SK-N-SH (cell line): Measurements from ENCODE around the gene PDE4B. TPM values are rescaled to one million over a fixed set of nuclear protein-coding genes. Genes with fewer than 3 reads are reported as not detected.

Experiments used
- CTCF ChIA-PET: fragments of 300-600, 350-600 bp; formaldehyde crosslinking; extraction: SDS; loops from one replicate; lab custom pipeline; 2021; lab: Yijun Ruan, JAX
- POLR2A ChIA-PET: fragments of 350-600 bp; sonication (Branson Sonifier 250); formaldehyde crosslinking; extraction: SDS; loops from one replicate; lab custom pipeline; 2020; ENCODE audit warnings: antibody characterized with exemption, inconsistent platforms; lab: Yijun Ruan, JAX
- DNase-seq: peaks from one replicate; pipeline ENCODE4 v3.0.0; 2012
- H2AFZ ChIP-seq: fragments of 200-600 bp; sonication (generic); 2 replicates; pipeline ENCODE4 v1.8.1; 2016; ENCODE audit warnings: antibody characterized with exemption, mild to moderate bottlenecking, low read depth
- H3F3A ChIP-seq: fragments of 200-600 bp; sonication (generic); replicated peaks from 2 replicates; pipeline ENCODE3; 2016; ENCODE audit warnings: antibody characterized with exemption, mild to moderate bottlenecking; ENCODE audit not compliant: insufficient read depth
- H3K27ac ChIP-seq, 2 experiments: fragments of 200-500 bp in 1 of 2; fragments of 200-600 bp in 1 of 2; sonication (Bioruptor generic) in 1 of 2; sonication (generic), shearing (Covaris generic) in 1 of 2; 2 replicates each; pipeline versions ENCODE4 v1.5.1 to v1.6.1; 2014 to 2016; ENCODE audit warnings: low read depth in 2 of 2, inconsistent platforms in 1 of 2, low read length in 1 of 2, mild to moderate bottlenecking in 1 of 2, mixed read lengths in 1 of 2
- H3K27me3 ChIP-seq: fragments of 200-600 bp; sonication (generic), shearing (Covaris generic); 2 replicates; pipeline ENCODE4 v1.6.1; 2016; ENCODE audit warnings: mixed run types; ENCODE audit not compliant: insufficient read depth
- H3K36me3 ChIP-seq, 2 experiments: fragments of 200-500 bp in 1 of 2; fragments of 200-600 bp in 1 of 2; sonication (Bioruptor generic) in 1 of 2; sonication (generic) in 1 of 2; replicated peaks in 1 of 2; 2 replicates each; pipeline versions ENCODE3 to v1.5.1; 2014 to 2016; ENCODE audit warnings: low read length in 1 of 2, mild to moderate bottlenecking in 1 of 2; ENCODE audit not compliant: insufficient read depth in 2 of 2, control insufficient read depth in 1 of 2
- H3K4me1 ChIP-seq, 2 experiments: fragments of 200-500 bp in 1 of 2; fragments of 200-600 bp in 1 of 2; sonication (Bioruptor generic) in 1 of 2; sonication (generic), shearing (Covaris generic) in 1 of 2; 2 replicates each; pipeline versions ENCODE4 v1.5.1 to v1.6.1; 2014 to 2016; ENCODE audit warnings: low read depth in 1 of 2, low read length in 1 of 2, mixed run types in 1 of 2; ENCODE audit not compliant: insufficient read depth in 2 of 2, control insufficient read depth in 1 of 2
- H3K4me2 ChIP-seq: fragments of 200-600 bp; sonication (generic), shearing (Covaris generic); 2 replicates; pipeline ENCODE4 v1.6.1; 2017; ENCODE audit warnings: mixed run types
- H3K4me3 ChIP-seq, 2 experiments: fragments of 200-500 bp in 1 of 2; fragments of 200-600 bp in 1 of 2; sonication (Bioruptor generic) in 1 of 2; sonication (generic), shearing (Covaris generic) in 1 of 2; 2 replicates each; pipeline versions ENCODE4 v1.5.1 to v1.8.1; 2014 to 2016; ENCODE audit warnings: low read depth in 2 of 2, inconsistent platforms in 1 of 2, low read length in 1 of 2, mild to moderate bottlenecking in 1 of 2, mixed read lengths in 1 of 2, moderate library complexity in 1 of 2
- H3K79me2 ChIP-seq: fragments of 200-600 bp; sonication (generic); 2 replicates; pipeline ENCODE4 v1.8.1; 2017; ENCODE audit warnings: mild to moderate bottlenecking; ENCODE audit not compliant: insufficient read depth
- H3K9ac ChIP-seq: fragments of 200-600 bp; sonication (generic); 2 replicates; pipeline ENCODE4 v1.6.1; 2017; ENCODE audit warnings: mixed run types
- H3K9me2 ChIP-seq: fragments of 200-600 bp; sonication (generic); 2 replicates; pipeline ENCODE4 v1.6.1; 2017; ENCODE audit warnings: mixed run types
- H3K9me3 ChIP-seq: fragments of 200-600 bp; sonication (generic); 2 replicates; pipeline ENCODE4 v1.6.1; 2017; ENCODE audit warnings: mixed run types, mild to moderate bottlenecking, moderate library complexity
- H4K20me1 ChIP-seq: fragments of 200-600 bp; sonication (generic); 2 replicates; pipeline ENCODE4 v1.6.1; 2017; ENCODE audit warnings: mild to moderate bottlenecking, mixed run types; ENCODE audit not compliant: insufficient read depth
- CHD2 ChIP-seq: fragments of 150-350 bp; IDR thresholded peaks from 2 replicates; pipeline ENCODE4 v1.6.1; 2018; ENCODE audit warnings: low read length; ENCODE audit not compliant: partially characterized antibody
- ELF1 ChIP-seq: IDR thresholded peaks from 2 replicates; pipeline ENCODE4 v1.4.0; 2012
- FOSL2 ChIP-seq: IDR thresholded peaks from 2 replicates; pipeline ENCODE4 v1.4.0; 2012; ENCODE audit warnings: low read depth, mild to moderate bottlenecking, moderate library complexity, borderline replicate concordance
- FOXJ3 ChIP-seq: sonication (generic); formaldehyde crosslinking; IDR thresholded peaks from 2 replicates; pipeline ENCODE4 v1.5.1; 2020; ENCODE audit warnings: mild to moderate bottlenecking, missing genetic modification reagents
- FOXM1 ChIP-seq: IDR thresholded peaks from 2 replicates; pipeline ENCODE4 v1.4.0; 2012; ENCODE audit warnings: low read depth, mild to moderate bottlenecking
- GABPA ChIP-seq: IDR thresholded peaks from 2 replicates; pipeline ENCODE4 v1.4.0; 2012; ENCODE audit warnings: low read depth, mild to moderate bottlenecking
- GATA2 ChIP-seq: sonication (generic); formaldehyde crosslinking; IDR thresholded peaks from 2 replicates; pipeline ENCODE4 v1.5.0; 2020; ENCODE audit warnings: mild to moderate bottlenecking, missing genetic modification reagents
- JUND ChIP-seq: IDR thresholded peaks from 2 replicates; pipeline ENCODE4 v1.4.0; 2012
- MXI1 ChIP-seq: IDR thresholded peaks from 2 replicates; pipeline ENCODE4 v1.6.1; 2012; ENCODE audit warnings: mild to moderate bottlenecking, low read depth, low read length, improper control_type of control experiment
- POLR2AphosphoS5 ChIP-seq: IDR thresholded peaks from 2 replicates; pipeline ENCODE4 v1.6.1; 2012; ENCODE audit warnings: low read depth, low read length
- RCOR1 ChIP-seq: fragments of 150-350 bp; IDR thresholded peaks from 2 replicates; pipeline ENCODE4 v1.6.1; 2017; ENCODE audit warnings: antibody characterized with exemption, low read length
- SMC3 ChIP-seq: IDR thresholded peaks from 2 replicates; pipeline ENCODE4 v1.6.1; 2012; ENCODE audit warnings: low read depth, low read length, improper control_type of control experiment
- YY1 ChIP-seq: IDR thresholded peaks from 2 replicates; pipeline ENCODE4 v1.4.0; 2012; ENCODE audit warnings: low read depth, mild to moderate bottlenecking
- WGBS: methylation state at CpG from one replicate; pipeline ENCODE4 v1.1.6; 2017; ENCODE audit warnings: low lambda C conversion rate; 5-methylcytosine and 5-hydroxymethylcytosine counted together
- polyA plus RNA-seq, 3 experiments: library from polyadenylated mRNA; depleted of rRNA; stranded (reverse); fragments of >200 nt; gene quantifications; 2 replicates each; pipeline ENCODE4 v1.2.3, GENCODE V29; 2012
- TF ChIP-seq, protein P1 (sequence below): IDR thresholded peaks from 2 replicates; pipeline ENCODE4 v1.4.0; 2012; ENCODE audit warnings: low read depth, borderline replicate concordance
- TF ChIP-seq, protein P2 (sequence below): fragments of 200-600 bp; sonication (generic); IDR thresholded peaks from 2 replicates; pipeline ENCODE4 v1.6.1; 2017; ENCODE audit warnings: antibody characterized with exemption, mild to moderate bottlenecking, moderate library complexity
- TF ChIP-seq, protein P3 (sequence below): fragments of 150-350 bp; IDR thresholded peaks from 2 replicates; pipeline ENCODE4 v1.6.1; 2016; ENCODE audit warnings: mild to moderate bottlenecking, low read depth, low read length

PDE4B gene
- polyA plus RNA-seq, 1 of the 3 experiments (the other 2 are of a cell fraction): 1.9 TPM

DNA sequence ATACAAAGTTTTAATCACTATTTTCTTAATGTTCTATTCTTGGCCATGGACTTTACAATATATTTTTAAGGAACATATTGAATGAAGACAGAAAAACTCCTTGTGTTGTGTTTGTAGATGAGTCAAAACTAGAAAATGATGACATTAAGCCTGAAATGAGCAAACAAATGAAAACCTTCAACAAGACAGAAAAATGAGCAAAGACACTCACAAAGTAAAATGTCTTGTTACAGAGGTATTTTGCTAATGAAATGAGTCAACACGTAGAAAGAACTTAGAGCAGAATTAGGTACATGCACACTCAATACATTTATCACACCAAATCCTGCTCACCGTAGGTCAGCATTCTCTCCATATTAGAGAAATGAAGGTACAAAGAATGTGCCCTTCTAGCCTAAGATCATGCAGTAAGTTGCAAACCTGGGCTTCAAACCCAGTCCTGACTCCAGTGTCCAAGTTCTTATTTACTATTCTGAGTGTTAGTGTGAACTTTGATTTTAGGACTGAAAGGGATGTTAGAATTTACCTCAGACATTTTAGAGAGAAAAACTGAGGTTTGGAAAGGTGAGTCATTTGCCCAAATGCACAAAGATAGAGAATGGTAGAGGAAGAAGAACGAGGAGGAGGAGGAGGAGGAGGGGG, 607.3 kb downstream of the PDE4B start:
- Histone ChIP-seq H3K4me1 (no peaks in the 10 kb centered on the region; a peak in 2 of 4 replicates), H3K79me2 (no peaks in the 10 kb centered on the region), H3K9me3 (no peaks in the 10 kb centered on the region), H3K4me2 (no peak overlapping the region), H3K27ac (no peak overlapping the region), H3K9me2 (no peaks in the 10 kb centered on the region), H3K36me3 (no peaks in the 10 kb centered on the region), H3K27me3 (no peaks in the 10 kb centered on the region), H4K20me1 (no peaks in the 10 kb centered on the region), H3F3A (no peaks in the 10 kb centered on the region), H3K4me3 (no peak overlapping the region), H2AFZ (no peak overlapping the region), H3K9ac (no peak overlapping the region)
- TF ChIP-seq JUND (no peak), FOXM1 (no peak), SMC3 (no peak), GABPA (no peak), RCOR1 (no peak), FOXJ3 (CRISPR knock-in tag) (no peak), CHD2 (no peak), YY1 (no peak), MXI1 (no peak), POLR2AphosphoS5 (no peak), GATA2 (CRISPR knock-in tag) (no peak), ELF1 (no peak), FOSL2 (no peak)
- TF ChIP-seq, protein P1, sequence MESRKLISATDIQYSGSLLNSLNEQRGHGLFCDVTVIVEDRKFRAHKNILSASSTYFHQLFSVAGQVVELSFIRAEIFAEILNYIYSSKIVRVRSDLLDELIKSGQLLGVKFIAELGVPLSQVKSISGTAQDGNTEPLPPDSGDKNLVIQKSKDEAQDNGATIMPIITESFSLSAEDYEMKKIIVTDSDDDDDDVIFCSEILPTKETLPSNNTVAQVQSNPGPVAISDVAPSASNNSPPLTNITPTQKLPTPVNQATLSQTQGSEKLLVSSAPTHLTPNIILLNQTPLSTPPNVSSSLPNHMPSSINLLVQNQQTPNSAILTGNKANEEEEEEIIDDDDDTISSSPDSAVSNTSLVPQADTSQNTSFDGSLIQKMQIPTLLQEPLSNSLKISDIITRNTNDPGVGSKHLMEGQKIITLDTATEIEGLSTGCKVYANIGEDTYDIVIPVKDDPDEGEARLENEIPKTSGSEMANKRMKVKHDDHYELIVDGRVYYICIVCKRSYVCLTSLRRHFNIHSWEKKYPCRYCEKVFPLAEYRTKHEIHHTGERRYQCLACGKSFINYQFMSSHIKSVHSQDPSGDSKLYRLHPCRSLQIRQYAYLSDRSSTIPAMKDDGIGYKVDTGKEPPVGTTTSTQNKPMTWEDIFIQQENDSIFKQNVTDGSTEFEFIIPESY: no peak
- TF ChIP-seq, protein P2, sequence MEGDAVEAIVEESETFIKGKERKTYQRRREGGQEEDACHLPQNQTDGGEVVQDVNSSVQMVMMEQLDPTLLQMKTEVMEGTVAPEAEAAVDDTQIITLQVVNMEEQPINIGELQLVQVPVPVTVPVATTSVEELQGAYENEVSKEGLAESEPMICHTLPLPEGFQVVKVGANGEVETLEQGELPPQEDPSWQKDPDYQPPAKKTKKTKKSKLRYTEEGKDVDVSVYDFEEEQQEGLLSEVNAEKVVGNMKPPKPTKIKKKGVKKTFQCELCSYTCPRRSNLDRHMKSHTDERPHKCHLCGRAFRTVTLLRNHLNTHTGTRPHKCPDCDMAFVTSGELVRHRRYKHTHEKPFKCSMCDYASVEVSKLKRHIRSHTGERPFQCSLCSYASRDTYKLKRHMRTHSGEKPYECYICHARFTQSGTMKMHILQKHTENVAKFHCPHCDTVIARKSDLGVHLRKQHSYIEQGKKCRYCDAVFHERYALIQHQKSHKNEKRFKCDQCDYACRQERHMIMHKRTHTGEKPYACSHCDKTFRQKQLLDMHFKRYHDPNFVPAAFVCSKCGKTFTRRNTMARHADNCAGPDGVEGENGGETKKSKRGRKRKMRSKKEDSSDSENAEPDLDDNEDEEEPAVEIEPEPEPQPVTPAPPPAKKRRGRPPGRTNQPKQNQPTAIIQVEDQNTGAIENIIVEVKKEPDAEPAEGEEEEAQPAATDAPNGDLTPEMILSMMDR: no peak
- TF ChIP-seq, protein P3, sequence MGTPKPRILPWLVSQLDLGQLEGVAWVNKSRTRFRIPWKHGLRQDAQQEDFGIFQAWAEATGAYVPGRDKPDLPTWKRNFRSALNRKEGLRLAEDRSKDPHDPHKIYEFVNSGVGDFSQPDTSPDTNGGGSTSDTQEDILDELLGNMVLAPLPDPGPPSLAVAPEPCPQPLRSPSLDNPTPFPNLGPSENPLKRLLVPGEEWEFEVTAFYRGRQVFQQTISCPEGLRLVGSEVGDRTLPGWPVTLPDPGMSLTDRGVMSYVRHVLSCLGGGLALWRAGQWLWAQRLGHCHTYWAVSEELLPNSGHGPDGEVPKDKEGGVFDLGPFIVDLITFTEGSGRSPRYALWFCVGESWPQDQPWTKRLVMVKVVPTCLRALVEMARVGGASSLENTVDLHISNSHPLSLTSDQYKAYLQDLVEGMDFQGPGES: no peak
- 85% methylated on average over 3 of the region's 3 CpGs for WGBS
- no peak for DNase-seq
- CTCF ChIA-PET: no interaction called here
- POLR2A ChIA-PET: no interaction called here
